SK-N-SH (cell line): Measurements from ENCODE around the gene RRN3.

Source experiments
- CHD2 ChIP-seq: fragments of 150-350 bp; IDR thresholded peaks from 2 replicates; pipeline ENCODE4 v1.6.1; 2018; ENCODE audit warnings: low read length; ENCODE audit not compliant: partially characterized antibody
- ELF1 ChIP-seq: IDR thresholded peaks from 2 replicates; pipeline ENCODE4 v1.4.0; 2012
- EP300 ChIP-seq, 2 experiments: IDR thresholded peaks; 2 replicates each; pipeline versions ENCODE4 v1.4.0 to v1.6.1; 2012; ENCODE audit warnings: borderline replicate concordance in 1 of 2, low read depth in 1 of 2, low read length in 1 of 2
- FOXM1 ChIP-seq: IDR thresholded peaks from 2 replicates; pipeline ENCODE4 v1.4.0; 2012; ENCODE audit warnings: low read depth, mild to moderate bottlenecking
- JUND ChIP-seq: IDR thresholded peaks from 2 replicates; pipeline ENCODE4 v1.4.0; 2012
- MXI1 ChIP-seq: IDR thresholded peaks from 2 replicates; pipeline ENCODE4 v1.6.1; 2012; ENCODE audit warnings: mild to moderate bottlenecking, low read depth, low read length, improper control_type of control experiment
- SIN3A ChIP-seq: IDR thresholded peaks from 2 replicates; pipeline ENCODE4 v1.6.1; 2012; ENCODE audit warnings: low read depth, mild to moderate bottlenecking, low read length, moderate library complexity, borderline replicate concordance
- TCF12 ChIP-seq: IDR thresholded peaks from 2 replicates; pipeline ENCODE4 v1.4.0; 2012
- TF ChIP-seq, protein P1 (sequence below): fragments of 200-600 bp; sonication (generic); IDR thresholded peaks from 2 replicates; pipeline ENCODE4 v1.6.1; 2017; ENCODE audit warnings: antibody characterized with exemption, mild to moderate bottlenecking, moderate library complexity
- TF ChIP-seq, protein P2 (sequence below): IDR thresholded peaks from 2 replicates; pipeline ENCODE4 v1.4.0; 2012; ENCODE audit warnings: low read depth
- TF ChIP-seq, protein P3 (sequence below): IDR thresholded peaks from 2 replicates; pipeline ENCODE4 v1.4.0; 2012; ENCODE audit warnings: low read depth, borderline replicate concordance
- TF ChIP-seq, protein P4 (sequence below): IDR thresholded peaks from 2 replicates; pipeline ENCODE4; 2012

DNA sequence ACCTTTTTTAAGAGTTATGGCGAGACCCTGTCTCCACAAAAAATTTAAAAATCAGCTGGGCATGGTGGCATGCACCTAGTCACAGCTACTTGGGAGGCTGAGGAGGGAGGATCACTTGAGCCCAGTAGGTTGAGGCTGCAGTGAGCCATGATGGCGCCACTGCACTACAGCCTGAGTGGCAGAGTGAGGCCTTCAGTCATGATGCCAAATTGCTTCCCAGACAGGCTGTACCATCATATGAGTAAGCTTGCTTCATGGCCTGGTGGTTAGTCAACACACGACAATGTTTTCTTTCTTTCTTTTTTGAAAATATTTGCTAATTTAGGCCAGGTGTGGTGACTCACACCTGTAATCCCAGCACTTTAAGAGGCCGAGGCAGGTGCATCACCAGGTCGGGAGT lies 50.7 kb downstream of the RRN3 start:
- TF ChIP-seq, protein P1, sequence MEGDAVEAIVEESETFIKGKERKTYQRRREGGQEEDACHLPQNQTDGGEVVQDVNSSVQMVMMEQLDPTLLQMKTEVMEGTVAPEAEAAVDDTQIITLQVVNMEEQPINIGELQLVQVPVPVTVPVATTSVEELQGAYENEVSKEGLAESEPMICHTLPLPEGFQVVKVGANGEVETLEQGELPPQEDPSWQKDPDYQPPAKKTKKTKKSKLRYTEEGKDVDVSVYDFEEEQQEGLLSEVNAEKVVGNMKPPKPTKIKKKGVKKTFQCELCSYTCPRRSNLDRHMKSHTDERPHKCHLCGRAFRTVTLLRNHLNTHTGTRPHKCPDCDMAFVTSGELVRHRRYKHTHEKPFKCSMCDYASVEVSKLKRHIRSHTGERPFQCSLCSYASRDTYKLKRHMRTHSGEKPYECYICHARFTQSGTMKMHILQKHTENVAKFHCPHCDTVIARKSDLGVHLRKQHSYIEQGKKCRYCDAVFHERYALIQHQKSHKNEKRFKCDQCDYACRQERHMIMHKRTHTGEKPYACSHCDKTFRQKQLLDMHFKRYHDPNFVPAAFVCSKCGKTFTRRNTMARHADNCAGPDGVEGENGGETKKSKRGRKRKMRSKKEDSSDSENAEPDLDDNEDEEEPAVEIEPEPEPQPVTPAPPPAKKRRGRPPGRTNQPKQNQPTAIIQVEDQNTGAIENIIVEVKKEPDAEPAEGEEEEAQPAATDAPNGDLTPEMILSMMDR: no peak
- TF ChIP-seq, protein P2, sequence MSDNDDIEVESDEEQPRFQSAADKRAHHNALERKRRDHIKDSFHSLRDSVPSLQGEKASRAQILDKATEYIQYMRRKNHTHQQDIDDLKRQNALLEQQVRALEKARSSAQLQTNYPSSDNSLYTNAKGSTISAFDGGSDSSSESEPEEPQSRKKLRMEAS: no peak
- no peak for TF ChIP-seq EP300 (IDR thresholded peaks at IDR 0.05; ENCODE audit: borderline replicate concordance in 1 of 2, low read depth in 1 of 2, low read length in 1 of 2)
- TF ChIP-seq, protein P3, sequence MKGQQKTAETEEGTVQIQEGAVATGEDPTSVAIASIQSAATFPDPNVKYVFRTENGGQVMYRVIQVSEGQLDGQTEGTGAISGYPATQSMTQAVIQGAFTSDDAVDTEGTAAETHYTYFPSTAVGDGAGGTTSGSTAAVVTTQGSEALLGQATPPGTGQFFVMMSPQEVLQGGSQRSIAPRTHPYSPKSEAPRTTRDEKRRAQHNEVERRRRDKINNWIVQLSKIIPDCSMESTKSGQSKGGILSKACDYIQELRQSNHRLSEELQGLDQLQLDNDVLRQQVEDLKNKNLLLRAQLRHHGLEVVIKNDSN: no peak
- no peak for TF ChIP-seq SIN3A
- no peak for TF ChIP-seq TCF12
- no peak for TF ChIP-seq FOXM1
- no peak for TF ChIP-seq MXI1
- TF ChIP-seq CHD2: no peak
- TF ChIP-seq JUND: no peak
- TF ChIP-seq ELF1: no peak
- TF ChIP-seq, protein P4, sequence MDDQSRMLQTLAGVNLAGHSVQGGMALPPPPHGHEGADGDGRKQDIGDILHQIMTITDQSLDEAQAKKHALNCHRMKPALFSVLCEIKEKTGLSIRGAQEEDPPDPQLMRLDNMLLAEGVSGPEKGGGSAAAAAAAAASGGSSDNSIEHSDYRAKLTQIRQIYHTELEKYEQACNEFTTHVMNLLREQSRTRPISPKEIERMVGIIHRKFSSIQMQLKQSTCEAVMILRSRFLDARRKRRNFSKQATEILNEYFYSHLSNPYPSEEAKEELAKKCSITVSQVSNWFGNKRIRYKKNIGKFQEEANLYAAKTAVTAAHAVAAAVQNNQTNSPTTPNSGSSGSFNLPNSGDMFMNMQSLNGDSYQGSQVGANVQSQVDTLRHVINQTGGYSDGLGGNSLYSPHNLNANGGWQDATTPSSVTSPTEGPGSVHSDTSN: no peak
